Loucy (cell line): ENCODE results near the gene PLPP7.

ENCODE experiments used
- CTCF ChIP-seq: fragments of 200-600 bp; sonication (generic); conservative IDR thresholded peaks from 2 replicates; pipeline ENCODE4 v1.5.1; 2014; ENCODE audit warnings: mild to moderate bottlenecking, antibody characterized with exemption, low read length
- EZH2phosphoT487 ChIP-seq: fragments of 200-600 bp; IDR thresholded peaks from 2 replicates; pipeline ENCODE4 v1.6.1; 2018; ENCODE audit warnings: antibody characterized with exemption, mild to moderate bottlenecking, moderate library complexity, borderline replicate concordance

GRCh38 chr9:131275332-131276093 lies 14.0 kb upstream of the PLPP7 start:
- peak; percentile 62 for TF ChIP-seq CTCF
- no peak for TF ChIP-seq EZH2phosphoT487
